NT2/D1 (cell line): ENCODE results near the gene RSPH3.
"Not testable (repeated sequence)": the region's sequence is repeated elsewhere in the genome, so short reads cannot be mapped to it uniquely, and the experiment has no call there.

ENCODE experiments used
- DNase-seq: peaks from one replicate; pipeline ENCODE4 v3.0.0-alpha.2; 2011; ENCODE audit warnings: low read depth, low spot score
- H3K27me3 ChIP-seq: 2 replicates; pipeline ENCODE4 v1.6.0; 2011; ENCODE audit warnings: mild to moderate bottlenecking; ENCODE audit not compliant: insufficient read length, insufficient read depth
- H3K36me3 ChIP-seq: 2 replicates; pipeline ENCODE4 v1.6.1; 2011; ENCODE audit warnings: mild to moderate bottlenecking, low read length, mixed read lengths; ENCODE audit not compliant: insufficient read depth, insufficient read length
- H3K4me1 ChIP-seq: 2 replicates; pipeline ENCODE4 v1.5.1; 2011; ENCODE audit not compliant: insufficient read depth, insufficient read length
- H3K4me3 ChIP-seq: 2 replicates; pipeline ENCODE4 v1.5.1; 2011; ENCODE audit warnings: low read depth; ENCODE audit not compliant: insufficient read length
- H3K9ac ChIP-seq: 2 replicates; pipeline ENCODE4 v1.6.0; 2011; ENCODE audit warnings: low read depth; ENCODE audit not compliant: insufficient read length
- H3K9me3 ChIP-seq: 2 replicates; pipeline ENCODE4 v1.5.1; 2011; ENCODE audit warnings: mild to moderate bottlenecking, low read length; ENCODE audit not compliant: insufficient read depth
- SUZ12 ChIP-seq: IDR thresholded peaks from 2 replicates; pipeline ENCODE4 v1.6.1; 2011; ENCODE audit not compliant: insufficient read length, insufficient read depth; ENCODE audit errors: extremely low read depth
- YY1 ChIP-seq: IDR thresholded peaks from 2 replicates; pipeline ENCODE4 v1.6.1; 2011; ENCODE audit not compliant: insufficient read length, insufficient read depth
- ZNF274 ChIP-seq: IDR thresholded peaks from 2 replicates; pipeline ENCODE4 v1.6.1; 2011; ENCODE audit warnings: mild to moderate bottlenecking, low read depth, low read length

Gene RSPH3

DNA sequence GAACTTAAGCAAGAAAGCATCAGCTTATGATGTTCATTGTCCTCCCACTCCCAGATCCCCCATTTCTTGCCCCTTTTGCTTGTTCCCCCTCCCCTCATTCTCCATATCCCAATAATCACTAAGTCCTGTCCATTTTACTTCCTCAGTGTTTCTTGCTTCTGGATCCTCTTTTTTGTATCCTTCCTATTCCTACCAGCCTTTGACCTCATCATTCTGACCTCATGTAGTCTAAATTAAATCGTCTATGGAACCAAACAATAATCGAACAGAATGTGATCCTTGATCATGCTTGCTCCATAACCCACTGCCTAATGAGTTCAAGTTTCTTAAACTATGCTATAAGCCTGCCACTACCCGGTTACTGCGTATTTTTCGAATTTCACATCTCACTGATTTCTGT is 5.4 kb upstream of the RSPH3 start:
- DNase-seq, result no peak
- Histone ChIP-seq H3K36me3 (no peaks in the 10 kb centered on the region), H3K9me3 (no peaks in the 10 kb centered on the region), H3K27me3 (no peaks in the 10 kb centered on the region), H3K4me3 (no peak overlapping the region), H3K9ac (no peak overlapping the region), H3K4me1 (no peaks in the 10 kb centered on the region)
- TF ChIP-seq SUZ12 (no peak), ZNF274 (no peak), YY1 (no peak)

DNA sequence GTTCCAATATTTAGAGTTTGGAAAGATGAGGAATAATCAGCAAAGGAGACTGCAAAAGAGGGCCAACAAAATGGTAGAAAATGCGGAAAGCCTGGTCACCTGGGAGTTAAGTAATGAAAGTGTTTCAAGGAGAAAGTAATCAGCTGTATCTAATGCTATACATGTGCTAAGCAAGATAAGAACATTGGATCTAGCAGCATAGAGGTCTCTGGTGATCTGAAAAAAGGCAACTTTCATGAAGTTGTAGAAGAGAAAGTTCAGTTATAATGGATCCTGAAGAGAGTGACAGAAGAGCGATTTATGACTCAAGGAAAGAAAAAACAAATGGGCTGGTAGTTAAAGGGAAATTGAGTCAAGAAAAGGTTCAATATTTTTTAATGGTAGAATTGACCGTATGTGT is 4.6 kb upstream of the RSPH3 start:
- Histone ChIP-seq H3K27me3 (no peaks in the 10 kb centered on the region), H3K4me1 (no peaks in the 10 kb centered on the region), H3K36me3 (no peaks in the 10 kb centered on the region), H3K9ac (no peak overlapping the region), H3K4me3 (no peak overlapping the region), H3K9me3 (no peaks in the 10 kb centered on the region)
- no peak for DNase-seq
- TF ChIP-seq ZNF274, result no peak
- TF ChIP-seq SUZ12, result no peak
- no peak for TF ChIP-seq YY1

DNA sequence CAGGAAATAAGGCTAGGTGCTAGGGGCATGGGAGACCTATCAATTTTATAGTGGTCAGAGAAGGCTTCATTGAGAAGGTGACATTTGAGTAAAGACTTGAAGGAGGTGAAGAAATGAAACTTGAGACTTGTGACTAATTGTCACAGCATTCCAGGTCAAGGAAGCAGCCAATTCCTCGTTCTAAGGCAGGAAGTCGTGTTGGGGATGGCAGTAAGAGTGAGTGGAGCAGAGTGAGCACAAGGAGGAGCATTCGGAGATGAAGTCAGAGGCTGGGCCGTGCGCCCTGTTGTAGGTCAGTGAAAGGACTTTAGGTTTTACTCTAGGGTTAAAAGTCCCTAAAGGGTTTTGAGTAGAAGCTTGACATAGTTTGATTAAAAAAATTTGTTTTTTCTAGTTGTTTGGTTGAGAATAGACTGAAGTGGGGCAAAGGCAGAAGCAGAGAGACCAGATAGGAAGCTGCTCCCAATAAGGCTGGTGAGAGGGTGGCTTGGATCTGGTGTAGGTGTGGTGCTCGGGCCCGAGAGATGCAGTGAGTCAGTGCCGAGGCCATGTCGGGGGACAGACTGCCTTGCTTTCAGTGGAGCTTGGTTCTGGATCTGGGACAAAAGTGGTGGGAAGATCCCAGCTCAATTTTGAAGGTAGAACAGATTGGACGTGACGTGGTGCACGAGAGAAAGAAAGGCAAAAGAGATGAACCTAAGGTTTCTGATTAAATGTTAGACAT is 2.6 kb upstream of the RSPH3 start:
- TF ChIP-seq SUZ12, result no peak
- TF ChIP-seq ZNF274, result no peak
- TF ChIP-seq YY1, result no peak
- H3K4me1 ChIP-seq, result no peaks in the 10 kb centered on the region
- no peaks in the 10 kb centered on the region for H3K27me3 ChIP-seq
- H3K9me3 ChIP-seq, result no peaks in the 10 kb centered on the region
- no peaks in the 10 kb centered on the region for H3K36me3 ChIP-seq
- no peak overlapping the region for H3K4me3 ChIP-seq
- H3K9ac ChIP-seq, result no peak overlapping the region
- DNase-seq, result no peak

DNA sequence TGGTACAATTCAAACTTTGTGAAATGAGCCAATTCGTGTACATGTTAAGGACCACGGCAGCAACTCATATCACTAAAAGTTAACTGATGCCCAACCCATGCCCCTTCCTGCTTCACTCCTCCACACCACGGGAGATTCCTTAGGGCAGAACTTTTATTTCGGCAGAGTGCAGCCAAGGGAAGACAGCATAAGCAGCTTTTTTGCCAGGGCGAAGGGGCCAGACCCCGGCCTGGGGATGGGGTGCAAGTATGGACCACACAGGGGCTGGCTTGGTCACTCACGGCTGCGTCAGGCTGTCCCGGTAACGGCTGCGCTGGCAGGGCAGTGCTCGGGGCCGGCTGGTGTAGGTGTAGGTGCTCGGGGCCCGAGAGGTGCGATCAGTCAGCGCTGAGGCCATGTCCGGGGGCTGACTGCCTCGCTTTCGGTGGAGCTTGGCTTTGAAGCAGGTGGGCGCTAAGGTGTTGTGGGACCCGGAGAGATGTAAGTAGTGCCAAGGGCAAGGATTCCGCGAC is 792 bp downstream of the RSPH3 start:
- Histone ChIP-seq H3K36me3 (no peaks in the 10 kb centered on the region), H3K27me3 (no peaks in the 10 kb centered on the region), H3K9ac (peak overlapping the region; percentile 80), H3K4me1 (no peaks in the 10 kb centered on the region), H3K9me3 (no peaks in the 10 kb centered on the region), H3K4me3 (peak overlapping the region; percentile 64)
- no peak for DNase-seq
- no peak for TF ChIP-seq ZNF274
- TF ChIP-seq SUZ12, result no peak

DNA sequence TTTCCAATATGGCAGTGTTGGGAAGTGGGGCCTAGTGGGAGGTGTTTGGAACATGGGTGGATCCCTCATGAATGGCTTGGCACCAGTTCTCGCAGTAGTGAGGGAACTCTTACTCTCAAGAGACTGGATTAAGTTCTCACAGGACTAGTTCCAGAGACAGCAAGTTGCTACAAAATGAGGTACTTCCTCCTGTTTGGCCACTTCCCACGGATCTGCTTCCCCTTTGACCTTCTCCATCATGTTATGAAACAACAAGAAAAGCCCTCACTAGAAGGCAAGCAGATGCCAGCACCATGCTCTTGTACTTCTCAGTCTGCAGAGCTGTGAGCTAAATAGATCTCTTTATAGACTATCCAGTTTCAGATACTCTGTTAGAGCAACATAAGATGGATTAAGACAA is 3.1 kb downstream of the RSPH3 start:
- H3K9ac ChIP-seq, result no peak overlapping the region
- H3K4me1 ChIP-seq, result no peaks in the 10 kb centered on the region
- TF ChIP-seq SUZ12 (no peak), YY1 (no peak), ZNF274 (no peak)
- H3K9me3 ChIP-seq, result no peaks in the 10 kb centered on the region
- H3K36me3 ChIP-seq, result no peaks in the 10 kb centered on the region
- H3K27me3 ChIP-seq, result no peaks in the 10 kb centered on the region
- DNase-seq, result no peak
- no peak overlapping the region for H3K4me3 ChIP-seq

DNA sequence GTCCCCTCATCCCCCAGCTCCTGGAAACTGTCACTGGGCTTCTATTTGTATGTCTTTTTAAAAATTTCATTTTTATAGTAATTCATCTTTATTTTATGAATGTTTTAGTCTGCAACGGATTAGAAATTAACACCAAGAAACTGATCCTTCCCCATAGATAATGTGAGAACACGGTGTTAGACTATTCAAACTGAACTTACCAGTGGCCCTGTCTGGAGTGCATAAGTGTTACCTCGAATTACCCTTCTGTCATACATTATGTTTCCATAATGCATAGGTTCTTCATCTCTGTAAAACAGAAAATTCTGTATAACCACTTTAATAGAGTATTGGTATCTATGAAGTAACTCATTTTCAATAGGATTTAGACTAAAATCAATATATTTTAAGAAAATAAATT is 6.4 kb downstream of the RSPH3 start:
- H3K27me3 ChIP-seq, result no peaks in the 10 kb centered on the region
- TF ChIP-seq SUZ12 (no peak), ZNF274 (no peak), YY1 (no peak)
- H3K9ac ChIP-seq, result no peak overlapping the region
- H3K9me3 ChIP-seq, result no peaks in the 10 kb centered on the region
- H3K36me3 ChIP-seq, result no peaks in the 10 kb centered on the region
- no peak overlapping the region for H3K4me3 ChIP-seq
- no peak for DNase-seq
- no peaks in the 10 kb centered on the region for H3K4me1 ChIP-seq

DNA sequence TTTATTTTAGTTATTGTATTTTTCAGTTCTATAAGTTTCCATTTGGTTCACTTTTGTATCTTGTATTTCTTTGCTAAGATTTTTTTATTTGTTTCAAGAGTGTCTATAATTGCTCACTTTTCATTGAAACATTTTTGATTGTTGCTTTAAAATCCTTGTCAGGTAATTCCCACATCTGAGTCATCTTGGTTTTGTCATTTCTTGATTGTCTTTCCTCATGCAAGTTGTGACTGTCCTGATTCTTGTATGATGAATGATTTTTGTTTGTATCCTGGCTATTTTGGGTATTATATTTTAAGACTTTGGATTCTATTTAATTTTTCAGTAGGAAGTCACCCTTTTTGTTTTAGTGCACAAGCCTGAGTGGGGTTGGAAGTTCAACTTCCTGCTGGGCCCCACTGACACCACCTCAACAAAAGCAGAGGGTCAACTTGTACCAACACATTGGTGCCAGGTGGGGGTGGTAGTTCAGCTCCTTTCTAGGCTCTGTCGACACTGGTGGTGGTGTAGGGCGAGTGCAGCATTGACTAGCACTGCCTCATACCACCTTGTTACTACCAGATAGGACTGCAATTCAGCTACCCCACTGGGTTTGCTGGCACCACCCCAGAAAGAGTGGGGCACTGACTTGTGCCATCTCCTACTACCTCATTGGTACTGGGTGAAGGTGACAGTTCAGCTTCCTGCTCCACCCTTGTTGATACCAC is 8.8 kb downstream of the RSPH3 start:
- DNase-seq, result no peak
- TF ChIP-seq ZNF274 (no peak), SUZ12 (no peak), YY1 (no peak)
- Histone ChIP-seq H3K9ac (no peak overlapping the region), H3K36me3 (no peaks in the 10 kb centered on the region), H3K4me3 (no peak overlapping the region), H3K4me1 (no peaks in the 10 kb centered on the region), H3K9me3 (no peaks in the 10 kb centered on the region), H3K27me3 (no peaks in the 10 kb centered on the region)

DNA sequence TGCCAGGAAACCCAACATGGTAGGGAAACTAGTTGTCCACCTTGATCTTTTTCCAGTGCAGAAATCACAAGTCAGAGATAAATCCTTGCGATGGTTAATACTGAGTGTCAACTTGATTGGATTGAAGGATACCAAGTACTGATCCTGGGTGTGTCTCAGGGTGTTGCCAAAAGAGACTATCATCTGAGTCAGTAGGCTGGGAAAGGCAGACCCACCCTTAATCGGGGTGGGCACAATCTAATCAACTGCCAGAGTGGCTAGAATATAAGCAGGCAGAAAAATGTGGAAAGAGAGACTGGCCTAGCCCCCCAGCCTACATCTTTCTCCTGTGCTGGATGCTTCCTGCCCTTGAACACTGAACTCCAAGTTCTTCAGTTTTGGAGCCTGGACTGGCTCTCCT is 10.3 kb downstream of the RSPH3 start:
- not testable (repeated sequence) for H3K36me3 ChIP-seq, H3K4me1 ChIP-seq, H3K9me3 ChIP-seq, DNase-seq, H3K27me3 ChIP-seq, H3K9ac ChIP-seq, H3K4me3 ChIP-seq
